DOHH2 (cell line): Measurements from ENCODE around the gene DMAC2.
"Not testable (repeated sequence)": the region's sequence is repeated elsewhere in the genome, so short reads cannot be mapped to it uniquely, and the experiment has no call there.

Source experiments
- H3F3A ChIP-seq: fragments of 200-600 bp; sonication (generic), shearing (Covaris generic); 2 replicates; pipeline ENCODE4 v1.6.0; 2016; ENCODE audit warnings: antibody characterized with exemption, mild to moderate bottlenecking; ENCODE audit not compliant: control insufficient read depth, insufficient read depth
- H3K27ac ChIP-seq: fragments of 200-600 bp; sonication (generic); 2 replicates; pipeline ENCODE4 v1.5.1; 2014; ENCODE audit warnings: low read depth, mild to moderate bottlenecking, low read length, moderate library complexity
- H3K27me3 ChIP-seq: fragments of 200-600 bp; sonication (generic); 2 replicates; pipeline ENCODE4 v1.6.1; 2014; ENCODE audit warnings: mild to moderate bottlenecking, low read length, mixed read lengths; ENCODE audit not compliant: control insufficient read depth
- H3K36me3 ChIP-seq: fragments of 200-600 bp; sonication (generic); 2 replicates; pipeline ENCODE4 v1.6.1; 2014; ENCODE audit warnings: mild to moderate bottlenecking, low read length, moderate library complexity, mixed read lengths; ENCODE audit not compliant: control insufficient read depth
- H3K4me1 ChIP-seq: fragments of 200-600 bp; sonication (generic); 2 replicates; pipeline ENCODE4 v1.6.1; 2014; ENCODE audit warnings: mild to moderate bottlenecking, low read length, mixed read lengths; ENCODE audit not compliant: control insufficient read depth
- H3K4me2 ChIP-seq: fragments of 200-600 bp; sonication (generic); 2 replicates; pipeline ENCODE4 v1.6.0; 2014; ENCODE audit warnings: mild to moderate bottlenecking, low read length, moderate library complexity
- H3K4me3 ChIP-seq: fragments of 200-600 bp; sonication (generic); 2 replicates; pipeline ENCODE4 v1.5.1; 2014; ENCODE audit warnings: mild to moderate bottlenecking, low read length, mixed read lengths
- H3K79me2 ChIP-seq: fragments of 200-600 bp; sonication (generic); 2 replicates; pipeline ENCODE4 v1.6.1; 2014; ENCODE audit warnings: mild to moderate bottlenecking, low read length, mixed read lengths; ENCODE audit not compliant: control insufficient read depth
- H3K9me2 ChIP-seq: fragments of 200-600 bp; sonication (generic); replicated peaks from 2 replicates; pipeline ENCODE4 v1.6.1; 2014; ENCODE audit warnings: mild to moderate bottlenecking, low read length, mixed read lengths; ENCODE audit not compliant: control insufficient read depth
- H3K9me3 ChIP-seq: fragments of 200-600 bp; sonication (generic); 2 replicates; pipeline ENCODE4 v1.6.1; 2014; ENCODE audit warnings: antibody characterized with exemption, low read length, mixed read lengths; ENCODE audit not compliant: control insufficient read depth, insufficient read depth
- H4K20me1 ChIP-seq: fragments of 200-600 bp; sonication (generic); 2 replicates; pipeline ENCODE4 v1.6.0; 2014; ENCODE audit warnings: low read depth, mild to moderate bottlenecking, antibody characterized with exemption, low read length, moderate library complexity; ENCODE audit not compliant: control insufficient read depth, insufficient read depth
- EZH2phosphoT487 ChIP-seq: fragments of 200-600 bp; sonication (generic); IDR thresholded peaks from 2 replicates; pipeline ENCODE4 v1.6.1; 2017; ENCODE audit warnings: borderline replicate concordance, mild to moderate bottlenecking, antibody characterized with exemption, low read length, moderate library complexity, mixed read lengths
- TF ChIP-seq, protein P1 (sequence below): fragments of 200-600 bp; sonication (generic); IDR thresholded peaks from one replicate; pipeline ENCODE4 v1.5.1; 2014; ENCODE audit warnings: antibody characterized with exemption, mild to moderate bottlenecking, low read depth, low read length; ENCODE audit not compliant: poor library complexity, severe bottlenecking

Gene DMAC2

GRCh38 chr19:41411100-41411967 is 28.4 kb downstream of the DMAC2 start:
- Histone ChIP-seq H3K4me2 (no peak overlapping the region), H3K36me3 (no peaks in the 10 kb centered on the region; the same call in 1 of the 2 replicates), H3K9me3 (no peaks in the 10 kb centered on the region), H3K4me1 (peaks cover 8% of the 10 kb centered on the region), H3K27ac (no peak overlapping the region), H3F3A (no peaks in the 10 kb centered on the region), H4K20me1 (no peaks in the 10 kb centered on the region), H3K27me3 (no peaks in the 10 kb centered on the region), H3K4me3 (no peak overlapping the region), H3K79me2 (no peaks in the 10 kb centered on the region), H3K9me2 (no peaks in the 10 kb centered on the region)
- TF ChIP-seq EZH2phosphoT487 = no peak
- TF ChIP-seq, protein P1, sequence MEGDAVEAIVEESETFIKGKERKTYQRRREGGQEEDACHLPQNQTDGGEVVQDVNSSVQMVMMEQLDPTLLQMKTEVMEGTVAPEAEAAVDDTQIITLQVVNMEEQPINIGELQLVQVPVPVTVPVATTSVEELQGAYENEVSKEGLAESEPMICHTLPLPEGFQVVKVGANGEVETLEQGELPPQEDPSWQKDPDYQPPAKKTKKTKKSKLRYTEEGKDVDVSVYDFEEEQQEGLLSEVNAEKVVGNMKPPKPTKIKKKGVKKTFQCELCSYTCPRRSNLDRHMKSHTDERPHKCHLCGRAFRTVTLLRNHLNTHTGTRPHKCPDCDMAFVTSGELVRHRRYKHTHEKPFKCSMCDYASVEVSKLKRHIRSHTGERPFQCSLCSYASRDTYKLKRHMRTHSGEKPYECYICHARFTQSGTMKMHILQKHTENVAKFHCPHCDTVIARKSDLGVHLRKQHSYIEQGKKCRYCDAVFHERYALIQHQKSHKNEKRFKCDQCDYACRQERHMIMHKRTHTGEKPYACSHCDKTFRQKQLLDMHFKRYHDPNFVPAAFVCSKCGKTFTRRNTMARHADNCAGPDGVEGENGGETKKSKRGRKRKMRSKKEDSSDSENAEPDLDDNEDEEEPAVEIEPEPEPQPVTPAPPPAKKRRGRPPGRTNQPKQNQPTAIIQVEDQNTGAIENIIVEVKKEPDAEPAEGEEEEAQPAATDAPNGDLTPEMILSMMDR = no peak

GRCh38 chr19:41410336-41411054 is 29.2 kb downstream of the DMAC2 start:
- no peak for TF ChIP-seq EZH2phosphoT487
- TF ChIP-seq, protein P1 = no peak

GRCh38 chr19:41409288-41409687 is 30.4 kb downstream of the DMAC2 start:
- H3K27me3 ChIP-seq = no peaks in the 10 kb centered on the region
- no peak overlapping the region for H3K4me2 ChIP-seq
- H3K79me2 ChIP-seq = no peaks in the 10 kb centered on the region
- no peaks in the 10 kb centered on the region for H4K20me1 ChIP-seq
- no peak overlapping the region for H3K4me3 ChIP-seq
- no peaks in the 10 kb centered on the region for H3F3A ChIP-seq
- TF ChIP-seq, protein P1 = no peak
- no peaks in the 10 kb centered on the region; the same call in 1 of the 2 replicates for H3K36me3 ChIP-seq
- H3K9me3 ChIP-seq = no peaks in the 10 kb centered on the region
- no peak overlapping the region for H3K27ac ChIP-seq
- peaks cover 8% of the 10 kb centered on the region for H3K4me1 ChIP-seq
- H3K9me2 ChIP-seq = no peaks in the 10 kb centered on the region

More at GRCh38 chr19:41410336-41411054, 29.2 kb downstream of the DMAC2 start:
- Histone ChIP-seq H3K36me3 (no peaks in the 10 kb centered on the region; the same call in 1 of the 2 replicates), H3K79me2 (no peaks in the 10 kb centered on the region), H3K4me1 (peaks cover 8% of the 10 kb centered on the region), H3K9me2 (no peaks in the 10 kb centered on the region), H3K27ac (no peak overlapping the region), H3K27me3 (no peaks in the 10 kb centered on the region), H4K20me1 (no peaks in the 10 kb centered on the region), H3K4me3 (no peak overlapping the region), H3K9me3 (no peaks in the 10 kb centered on the region), H3F3A (no peaks in the 10 kb centered on the region), H3K4me2 (no peak overlapping the region)

DNA sequence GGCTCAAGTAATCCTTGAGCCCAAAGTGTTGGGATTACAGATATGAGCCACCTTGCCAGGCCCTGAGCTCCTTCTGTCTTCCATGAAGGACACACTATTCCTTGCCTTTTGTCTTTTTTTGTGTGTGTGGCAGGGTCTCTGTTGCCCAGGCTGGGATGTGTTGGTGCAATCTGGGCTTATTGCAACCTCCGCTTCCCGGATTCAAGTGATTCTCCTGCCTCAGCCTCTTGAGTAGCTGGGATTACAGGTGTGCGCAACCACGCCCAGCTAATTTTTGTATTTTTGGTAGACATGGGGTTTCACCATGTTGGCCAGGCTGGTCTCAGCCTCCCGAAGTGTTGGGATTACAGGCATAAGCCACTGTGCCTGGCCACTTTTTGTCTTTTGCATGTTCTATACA is 30.9 kb downstream of the DMAC2 start:
- not testable (repeated sequence) for H3K79me2 ChIP-seq, H3K27ac ChIP-seq, H3K9me3 ChIP-seq, H3K9me2 ChIP-seq, H3K4me1 ChIP-seq, H3F3A ChIP-seq, H3K4me2 ChIP-seq, H4K20me1 ChIP-seq, H3K27me3 ChIP-seq, H3K4me3 ChIP-seq, H3K36me3 ChIP-seq
